C1 segment of cervical spinal cord (tissue), 14 donors: ENCODE measurements around the gene NACC2.
"Not testable (repeated sequence)": the region's sequence is repeated elsewhere in the genome, so short reads cannot be mapped to it uniquely, and the experiment has no call there.

Source experiments
- DNase-seq, 14 donors: peaks; one replicate each; lab custom pipeline; 2025; lab: John Stamatoyannopoulos, UW

Gene NACC2

GRCh38 chr9:136082496-136083361 lies 12.4 kb downstream of the NACC2 start:
- peak in 1 of 14 donors; percentile 44 for DNase-seq

GRCh38 chr9:136081826-136082495 lies 13.1 kb downstream of the NACC2 start:
- DNase-seq: no peak

GRCh38 chr9:136081113-136081825 lies 13.8 kb downstream of the NACC2 start:
- DNase-seq: no peak

GRCh38 chr9:136080716-136081112 lies 14.4 kb downstream of the NACC2 start:
- DNase-seq: no peak

- peak in 2 of 14 donors; percentile 13 to 55 for DNase-seq
Measured at GRCh38 chr9:136079916-136080246, 15.2 kb downstream of the NACC2 start.

GRCh38 chr9:136079211-136079915 lies 15.7 kb downstream of the NACC2 start:
- DNase-seq: peak in 2 of 14 donors; percentile 13 to 62

GRCh38 chr9:136078498-136079011 lies 16.5 kb downstream of the NACC2 start:
- DNase-seq: no peak

- DNase-seq: no peak
Measured at GRCh38 chr9:136078024-136078423, 17.1 kb downstream of the NACC2 start.

- no peak for DNase-seq
Measured at GRCh38 chr9:136077491-136077890, 17.6 kb downstream of the NACC2 start.

GRCh38 chr9:136075881-136076678 lies 19.0 kb downstream of the NACC2 start:
- no peak for DNase-seq

- no peak for DNase-seq
Measured at GRCh38 chr9:136075134-136075841, 19.8 kb downstream of the NACC2 start.

GRCh38 chr9:136074706-136075105 lies 20.4 kb downstream of the NACC2 start:
- DNase-seq: no peak

GRCh38 chr9:136062657-136063439 lies 32.2 kb downstream of the NACC2 start:
- no peak for DNase-seq

- not testable (repeated sequence) for DNase-seq
Measured at GRCh38 chr9:136061916-136062315, 33.2 kb downstream of the NACC2 start.

GRCh38 chr9:136061405-136061804 lies 33.7 kb downstream of the NACC2 start:
- DNase-seq: no peak

- no peak for DNase-seq
Measured at GRCh38 chr9:136060671-136061371, 34.3 kb downstream of the NACC2 start.

GRCh38 chr9:136059851-136060670 lies 35.0 kb downstream of the NACC2 start:
- no peak for DNase-seq

GRCh38 chr9:136059321-136059791 lies 35.7 kb downstream of the NACC2 start:
- no peak for DNase-seq
